Measurements from ENCODE around the gene BMX.

BMX gene

DNA sequence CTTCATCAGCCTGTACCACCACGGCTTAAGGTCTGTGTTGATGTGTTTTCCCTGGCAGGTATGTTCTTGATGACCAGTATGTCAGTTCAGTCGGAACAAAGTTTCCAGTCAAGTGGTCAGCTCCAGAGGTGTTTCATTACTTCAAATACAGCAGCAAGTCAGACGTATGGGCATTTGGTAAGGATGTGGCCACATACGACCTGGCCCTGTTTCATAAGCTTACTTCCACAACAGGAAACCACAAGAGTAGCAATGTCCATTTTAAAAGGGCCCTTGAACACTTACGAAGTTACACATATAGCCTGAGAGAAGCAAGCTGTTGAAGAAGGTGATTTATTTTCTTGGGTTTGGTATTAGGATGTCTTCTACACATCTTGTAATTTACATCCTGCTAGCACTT, 46.1 kb downstream of the BMX start:
- DNase-seq (ENCODE audit: low read depth), result peak; percentile 12
- TF ChIP-seq, protein P1, sequence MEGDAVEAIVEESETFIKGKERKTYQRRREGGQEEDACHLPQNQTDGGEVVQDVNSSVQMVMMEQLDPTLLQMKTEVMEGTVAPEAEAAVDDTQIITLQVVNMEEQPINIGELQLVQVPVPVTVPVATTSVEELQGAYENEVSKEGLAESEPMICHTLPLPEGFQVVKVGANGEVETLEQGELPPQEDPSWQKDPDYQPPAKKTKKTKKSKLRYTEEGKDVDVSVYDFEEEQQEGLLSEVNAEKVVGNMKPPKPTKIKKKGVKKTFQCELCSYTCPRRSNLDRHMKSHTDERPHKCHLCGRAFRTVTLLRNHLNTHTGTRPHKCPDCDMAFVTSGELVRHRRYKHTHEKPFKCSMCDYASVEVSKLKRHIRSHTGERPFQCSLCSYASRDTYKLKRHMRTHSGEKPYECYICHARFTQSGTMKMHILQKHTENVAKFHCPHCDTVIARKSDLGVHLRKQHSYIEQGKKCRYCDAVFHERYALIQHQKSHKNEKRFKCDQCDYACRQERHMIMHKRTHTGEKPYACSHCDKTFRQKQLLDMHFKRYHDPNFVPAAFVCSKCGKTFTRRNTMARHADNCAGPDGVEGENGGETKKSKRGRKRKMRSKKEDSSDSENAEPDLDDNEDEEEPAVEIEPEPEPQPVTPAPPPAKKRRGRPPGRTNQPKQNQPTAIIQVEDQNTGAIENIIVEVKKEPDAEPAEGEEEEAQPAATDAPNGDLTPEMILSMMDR (IDR thresholded peaks at IDR 0.05; ENCODE audit: low read length, missing control alignments), result no peak
- no peak overlapping the region for H3K4me3 ChIP-seq (replicated peaks; ENCODE audit: low read depth, low read length)

GRCh38 chrX:15547356-15547755, 46.7 kb downstream of the BMX start:
- H3K4me3 ChIP-seq (replicated peaks; ENCODE audit: low read depth, low read length), result no peak overlapping the region
- TF ChIP-seq, protein P1 (IDR thresholded peaks at IDR 0.05; ENCODE audit: low read length, missing control alignments), result no peak
- no peak for DNase-seq (ENCODE audit: low read depth)

DNA sequence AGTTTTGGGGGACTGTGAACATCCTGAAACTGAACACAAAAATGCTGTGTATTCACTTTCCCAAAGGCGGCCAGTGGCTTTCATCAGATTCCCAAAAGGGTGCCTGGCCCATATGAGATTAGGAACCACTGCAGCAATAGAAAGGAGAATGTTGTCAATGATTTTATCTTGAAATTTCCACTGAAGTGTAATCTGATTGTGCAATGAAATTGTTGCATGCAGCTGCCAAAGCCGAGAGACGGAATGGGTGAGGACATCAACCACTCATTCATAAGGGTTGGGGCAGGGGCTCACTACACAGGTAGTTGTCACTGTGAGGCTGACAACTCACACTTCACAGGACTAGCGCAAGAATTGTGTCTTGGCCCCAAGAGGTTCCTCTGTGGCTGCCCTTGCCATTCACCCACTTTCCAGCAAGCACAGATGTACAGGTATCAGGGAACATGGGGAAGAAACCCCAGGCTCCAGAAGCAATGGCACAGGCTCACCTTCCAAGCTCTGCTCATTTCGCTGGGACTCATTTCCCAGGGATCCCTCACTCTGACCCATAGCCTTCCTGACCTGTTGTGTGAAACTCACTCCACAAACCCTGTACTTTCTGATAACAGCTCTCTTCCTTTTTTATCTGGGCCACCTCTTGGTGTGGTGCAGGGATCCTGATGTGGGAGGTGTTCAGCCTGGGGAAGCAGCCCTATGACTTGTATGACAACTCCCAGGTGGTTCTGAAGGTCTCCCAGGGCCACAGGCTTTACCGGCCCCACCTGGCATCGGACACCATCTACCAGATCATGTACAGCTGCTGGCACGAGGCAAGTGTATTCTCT, 48.8 kb downstream of the BMX start:
- TF ChIP-seq, protein P1 (IDR thresholded peaks at IDR 0.05; ENCODE audit: low read length, missing control alignments), result no peak
- no peak overlapping the region for H3K4me3 ChIP-seq (replicated peaks; ENCODE audit: low read depth, low read length)
- DNase-seq (ENCODE audit: low read depth), result no peak

DNA sequence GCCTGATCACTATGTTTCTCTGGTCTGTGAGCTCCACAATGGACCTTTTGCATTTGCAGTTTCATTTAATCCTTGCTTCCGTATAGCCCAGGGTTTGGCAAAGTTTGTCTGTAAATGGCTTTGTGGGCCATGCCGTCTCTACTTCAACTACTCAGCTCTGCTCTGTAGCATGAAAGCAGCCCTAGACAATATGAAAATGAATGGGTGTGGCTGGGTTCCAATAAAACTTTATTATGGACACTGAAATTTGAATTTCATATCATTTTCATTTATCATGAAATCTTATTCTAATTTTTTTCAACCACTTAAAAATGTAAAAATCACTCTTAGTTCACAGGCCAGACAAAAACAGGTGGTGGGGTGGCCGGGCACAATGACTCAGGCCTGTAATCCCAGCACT, 58.6 kb downstream of the BMX start:
- TF ChIP-seq, protein P1 (IDR thresholded peaks at IDR 0.05; ENCODE audit: low read length, missing control alignments), result no peak
- DNase-seq (ENCODE audit: low read depth), result no peak
- H3K4me3 ChIP-seq (replicated peaks; ENCODE audit: low read depth, low read length), result no peak overlapping the region

GRCh38 chrX:15560924-15561323, 60.3 kb downstream of the BMX start:
- H3K4me3 ChIP-seq (replicated peaks; ENCODE audit: low read depth, low read length), result no peak overlapping the region
- DNase-seq (ENCODE audit: low read depth), result no peak
- TF ChIP-seq, protein P1 (IDR thresholded peaks at IDR 0.05; ENCODE audit: low read length, missing control alignments), result no peak

DNA sequence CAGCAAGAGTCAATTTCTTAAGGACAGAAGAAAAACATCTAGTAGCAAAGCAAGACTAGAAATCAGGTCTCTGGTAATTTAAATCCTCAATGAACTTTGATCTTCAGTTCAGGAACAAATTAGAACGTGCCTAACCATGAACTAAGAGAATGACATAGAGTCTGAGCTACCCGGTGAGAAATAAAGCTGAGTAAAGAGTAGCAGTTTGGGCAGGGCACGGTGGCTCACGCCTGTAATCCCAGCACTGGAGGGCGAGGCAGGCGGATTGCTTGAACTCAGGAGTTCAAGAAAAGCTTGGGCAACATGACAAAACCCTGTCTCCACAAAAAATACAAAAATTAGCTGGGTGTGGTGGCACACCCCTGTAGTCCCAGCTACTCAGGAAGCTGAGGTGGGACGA, 62.4 kb downstream of the BMX start:
- DNase-seq (ENCODE audit: low read depth), result no peak
- TF ChIP-seq, protein P1 (IDR thresholded peaks at IDR 0.05; ENCODE audit: low read length, missing control alignments), result no peak
- no peak overlapping the region for H3K4me3 ChIP-seq (replicated peaks; ENCODE audit: low read depth, low read length)

Data from fibroblast of pulmonary artery (primary cell).